ENCODE data around the gene ZNF582.
A peak's percentile ranks its signal among the peaks of the same experiment; 100 is the strongest.

Gene ZNF582

DNA sequence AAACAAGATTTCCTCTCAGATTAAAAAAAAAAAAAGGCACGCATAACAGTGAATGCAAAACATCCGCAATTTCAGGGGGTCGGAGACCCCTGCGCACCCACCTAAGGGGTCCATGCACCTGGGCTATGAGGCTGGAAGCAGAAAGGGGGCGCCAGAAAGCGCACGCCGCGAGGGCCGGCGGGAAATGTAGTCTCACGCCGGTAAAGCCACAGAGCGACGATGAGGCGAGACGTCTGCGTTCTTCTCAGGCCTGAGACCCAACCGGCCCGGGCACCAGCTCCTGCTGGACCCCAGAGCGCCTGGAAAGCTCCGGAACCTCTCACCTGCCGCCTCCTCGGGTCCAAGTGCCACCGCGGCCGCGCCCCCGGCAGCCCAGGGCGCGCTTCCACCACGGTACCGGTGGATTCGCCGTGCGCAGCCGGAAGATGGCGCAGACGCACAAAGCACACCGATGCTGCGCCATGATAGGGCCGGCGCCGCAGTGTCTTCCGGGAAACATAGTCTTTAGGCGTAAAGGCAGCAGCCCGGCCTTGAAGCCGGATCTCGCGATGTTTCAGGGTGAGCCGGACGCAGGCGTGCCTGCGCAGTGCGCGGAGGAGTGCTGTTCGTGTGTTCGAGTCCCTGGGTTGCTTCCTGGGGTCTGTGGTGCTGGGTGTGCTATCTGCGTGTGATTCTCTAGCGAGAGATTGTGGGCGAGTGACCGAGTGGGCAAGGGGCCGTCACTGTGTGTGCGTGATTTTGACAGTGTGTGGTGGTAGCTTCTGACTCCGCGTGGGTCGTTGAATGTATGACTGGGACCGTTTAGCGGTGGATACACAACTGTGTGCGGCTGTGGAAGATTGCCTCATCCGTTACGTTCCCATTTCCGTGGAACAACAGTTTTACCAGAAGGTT, at the start of gene ZNF582:
Gene ZNF582 (minus strand): TSS at position 416 of the 894 bp plus-strand sequence. CDS start 1,782 bp downstream, outside the sequence.
- Histone ChIP-seq H3K27me3 (ENCODE audit: low read depth, low read length) (no peaks in the 10 kb centered on the region), H3K36me3 (ENCODE audit: control insufficient read depth in 1 of 2, insufficient read depth in 2 of 2, low read length in 2 of 2) (peaks cover 13 to 33% of the 10 kb centered on the region in 2 donors), H3K4me1 (ENCODE audit: control insufficient read depth in 1 of 2, insufficient read depth in 2 of 2, low read length in 2 of 2) (peaks cover 0 to 5% of the 10 kb centered on the region in 2 donors), H3K9me3 (ENCODE audit: control insufficient read depth in 1 of 2, low read length in 2 of 2) (peaks cover 4 to 12% of the 10 kb centered on the region in 2 donors), H3K27ac (ENCODE audit: low read length) (peak within 1 kb of the TSS; percentile 70), H3K4me3 (ENCODE audit: low read depth in 1 of 2, low read length in 2 of 2) (peak within 1 kb of the TSS; percentile 77 to 87)

DNA sequence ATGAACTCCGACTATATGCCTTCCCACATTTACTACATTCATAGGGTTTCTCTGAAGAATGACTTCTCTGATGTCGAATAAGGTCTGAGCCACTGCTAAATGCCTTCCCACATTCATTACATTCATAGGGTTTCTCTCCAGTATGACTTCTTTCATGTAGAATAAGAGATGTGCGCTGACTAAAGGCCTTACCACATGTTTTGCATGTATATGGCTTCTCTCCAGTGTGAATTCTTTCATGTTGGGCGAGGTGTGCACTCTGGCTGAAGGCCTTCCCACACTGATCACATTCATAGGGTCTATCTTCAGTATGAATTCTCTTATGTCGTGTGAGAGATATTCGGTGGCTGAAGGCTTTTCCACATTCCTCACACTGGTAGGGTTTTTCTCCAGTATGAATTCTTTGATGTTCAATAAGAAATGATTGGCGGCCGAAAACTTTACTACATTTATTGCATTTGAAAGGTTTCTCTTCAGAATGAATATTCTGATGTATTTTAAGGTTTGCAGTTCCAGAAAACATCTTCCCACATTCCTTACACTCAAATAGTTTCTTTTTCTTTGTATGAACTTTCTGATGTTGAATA, 48.0 kb upstream of the ZNF582 start:
- H3K27me3 ChIP-seq (ENCODE audit: low read depth, low read length), result no peaks in the 10 kb centered on the region
- peaks cover 75 to 76% of the 10 kb centered on the region in 2 donors for H3K9me3 ChIP-seq (ENCODE audit: control insufficient read depth in 1 of 2, low read length in 2 of 2)
- peak overlapping the region; percentile 28 to 59 for H3K4me3 ChIP-seq (ENCODE audit: low read depth in 1 of 2, low read length in 2 of 2)
- H3K27ac ChIP-seq (ENCODE audit: low read length), result no peak overlapping the region
- no peaks in the 10 kb centered on the region for H3K4me1 ChIP-seq (ENCODE audit: control insufficient read depth in 1 of 2, insufficient read depth in 2 of 2, low read length in 2 of 2)
- peaks cover 0 to 50% of the 10 kb centered on the region in 2 donors for H3K36me3 ChIP-seq (ENCODE audit: control insufficient read depth in 1 of 2, insufficient read depth in 2 of 2, low read length in 2 of 2)

DNA sequence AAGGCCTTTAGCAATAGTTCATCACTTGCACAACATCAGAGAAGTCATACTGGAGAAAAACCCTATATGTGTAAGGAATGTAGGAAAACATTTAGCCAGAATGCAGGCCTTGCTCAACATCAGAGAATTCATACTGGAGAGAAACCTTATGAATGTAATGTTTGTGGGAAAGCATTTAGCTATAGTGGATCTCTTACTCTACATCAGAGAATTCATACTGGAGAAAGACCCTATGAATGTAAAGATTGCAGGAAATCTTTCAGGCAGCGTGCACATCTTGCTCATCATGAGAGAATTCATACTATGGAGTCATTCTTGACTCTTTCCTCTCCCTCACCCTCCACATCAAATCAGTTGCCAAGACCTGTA, 30.6 kb upstream of the ZNF582 start:
- Histone ChIP-seq H3K4me3 (ENCODE audit: low read depth in 1 of 2, low read length in 2 of 2) (peak overlapping the region; percentile 27 to 63), H3K9me3 (ENCODE audit: control insufficient read depth in 1 of 2, low read length in 2 of 2) (peaks cover 82 to 92% of the 10 kb centered on the region in 2 donors), H3K27ac (ENCODE audit: low read length) (no peak overlapping the region), H3K36me3 (ENCODE audit: control insufficient read depth in 1 of 2, insufficient read depth in 2 of 2, low read length in 2 of 2) (peaks cover 24 to 57% of the 10 kb centered on the region in 2 donors), H3K4me1 (ENCODE audit: control insufficient read depth in 1 of 2, insufficient read depth in 2 of 2, low read length in 2 of 2) (no peaks in the 10 kb centered on the region), H3K27me3 (ENCODE audit: low read depth, low read length) (no peaks in the 10 kb centered on the region)

DNA sequence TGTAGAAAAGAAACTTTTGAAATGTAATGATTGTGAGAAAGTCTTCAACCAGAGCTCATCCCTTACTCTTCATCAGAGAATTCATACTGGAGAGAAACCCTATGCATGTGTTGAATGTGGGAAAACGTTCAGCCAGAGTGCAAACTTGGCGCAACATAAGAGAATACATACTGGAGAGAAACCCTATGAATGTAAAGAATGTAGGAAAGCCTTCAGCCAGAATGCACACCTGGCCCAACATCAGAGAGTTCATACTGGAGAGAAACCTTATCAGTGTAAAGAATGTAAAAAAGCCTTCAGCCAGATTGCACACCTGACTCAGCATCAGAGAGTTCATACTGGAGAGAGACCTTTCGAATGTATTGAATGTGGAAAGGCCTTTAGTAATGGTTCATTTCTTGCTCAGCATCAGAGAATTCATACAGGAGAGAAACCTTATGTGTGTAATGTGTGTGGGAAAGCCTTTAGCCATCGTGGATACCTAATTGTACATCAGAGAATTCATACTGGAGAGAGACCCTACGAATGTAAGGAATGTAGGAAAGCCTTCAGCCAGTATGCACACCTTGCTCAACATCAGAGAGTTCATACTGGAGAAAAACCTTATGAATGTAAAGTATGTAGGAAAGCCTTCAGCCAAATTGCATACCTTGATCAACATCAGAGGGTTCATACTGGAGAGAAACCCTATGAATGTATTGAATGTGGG, 30.1 kb upstream of the ZNF582 start:
- Histone ChIP-seq H3K4me1 (ENCODE audit: control insufficient read depth in 1 of 2, insufficient read depth in 2 of 2, low read length in 2 of 2) (no peaks in the 10 kb centered on the region), H3K4me3 (ENCODE audit: low read depth in 1 of 2, low read length in 2 of 2) (peak overlapping the region; percentile 27 to 63), H3K27me3 (ENCODE audit: low read depth, low read length) (no peaks in the 10 kb centered on the region), H3K27ac (ENCODE audit: low read length) (no peak overlapping the region), H3K36me3 (ENCODE audit: control insufficient read depth in 1 of 2, insufficient read depth in 2 of 2, low read length in 2 of 2) (peaks cover 24 to 63% of the 10 kb centered on the region in 2 donors), H3K9me3 (ENCODE audit: control insufficient read depth in 1 of 2, low read length in 2 of 2) (peaks cover 86 to 94% of the 10 kb centered on the region in 2 donors)

DNA sequence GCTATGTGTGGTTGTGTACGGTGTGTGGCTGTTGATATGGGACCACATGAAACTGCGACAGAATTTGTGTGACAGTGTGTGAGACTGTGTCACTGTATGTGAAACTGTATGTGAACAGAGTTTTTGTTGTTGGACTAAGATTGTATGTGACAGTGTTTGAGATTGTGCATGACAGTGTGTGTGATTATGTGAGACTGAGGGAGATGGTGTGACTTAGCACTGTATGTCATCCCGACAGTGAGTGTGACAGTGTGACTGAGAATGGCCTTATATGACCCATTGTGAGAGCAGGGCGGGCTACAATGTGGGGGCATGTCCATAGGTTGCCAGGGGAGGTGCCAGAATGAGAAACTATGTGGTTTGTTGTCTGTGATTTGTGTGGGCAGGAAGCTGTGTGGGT, 11.7 kb upstream of the ZNF582 start:
- Histone ChIP-seq H3K9me3 (ENCODE audit: control insufficient read depth in 1 of 2, low read length in 2 of 2) (peaks cover 21 to 49% of the 10 kb centered on the region in 2 donors), H3K4me1 (ENCODE audit: control insufficient read depth in 1 of 2, insufficient read depth in 2 of 2, low read length in 2 of 2) (peaks cover 0 to 15% of the 10 kb centered on the region in 2 donors), H3K27ac (ENCODE audit: low read length) (no peak overlapping the region), H3K4me3 (ENCODE audit: low read depth in 1 of 2, low read length in 2 of 2) (peak overlapping the region; percentile 84), H3K27me3 (ENCODE audit: low read depth, low read length) (no peaks in the 10 kb centered on the region), H3K36me3 (ENCODE audit: control insufficient read depth in 1 of 2, insufficient read depth in 2 of 2, low read length in 2 of 2) (peaks cover 26 to 47% of the 10 kb centered on the region in 2 donors)

DNA sequence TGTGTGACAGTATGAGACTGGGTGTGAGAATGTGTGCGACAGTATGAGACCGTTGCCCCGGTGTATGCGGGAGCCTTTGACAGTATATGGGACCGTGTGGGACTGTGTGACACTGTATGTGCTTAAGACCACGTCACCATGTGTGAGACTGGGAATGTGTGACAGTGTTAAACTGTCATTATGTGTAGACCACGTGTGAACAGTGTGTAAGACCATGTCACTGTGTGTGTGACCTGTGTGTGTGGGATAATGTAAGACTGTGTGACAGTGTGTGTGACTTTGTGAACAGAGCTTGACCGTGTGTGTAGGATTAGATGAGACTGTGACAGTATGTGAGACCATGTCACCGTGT, 11.3 kb upstream of the ZNF582 start:
- H3K4me3 ChIP-seq (ENCODE audit: low read depth in 1 of 2, low read length in 2 of 2), result peak overlapping the region; percentile 84
- H3K27me3 ChIP-seq (ENCODE audit: low read depth, low read length), result no peaks in the 10 kb centered on the region
- peaks cover 0 to 15% of the 10 kb centered on the region in 2 donors for H3K4me1 ChIP-seq (ENCODE audit: control insufficient read depth in 1 of 2, insufficient read depth in 2 of 2, low read length in 2 of 2)
- H3K9me3 ChIP-seq (ENCODE audit: control insufficient read depth in 1 of 2, low read length in 2 of 2), result peaks cover 25 to 49% of the 10 kb centered on the region in 2 donors
- peaks cover 23 to 44% of the 10 kb centered on the region in 2 donors for H3K36me3 ChIP-seq (ENCODE audit: control insufficient read depth in 1 of 2, insufficient read depth in 2 of 2, low read length in 2 of 2)
- peak overlapping the region; percentile 83 for H3K27ac ChIP-seq (ENCODE audit: low read length)

DNA sequence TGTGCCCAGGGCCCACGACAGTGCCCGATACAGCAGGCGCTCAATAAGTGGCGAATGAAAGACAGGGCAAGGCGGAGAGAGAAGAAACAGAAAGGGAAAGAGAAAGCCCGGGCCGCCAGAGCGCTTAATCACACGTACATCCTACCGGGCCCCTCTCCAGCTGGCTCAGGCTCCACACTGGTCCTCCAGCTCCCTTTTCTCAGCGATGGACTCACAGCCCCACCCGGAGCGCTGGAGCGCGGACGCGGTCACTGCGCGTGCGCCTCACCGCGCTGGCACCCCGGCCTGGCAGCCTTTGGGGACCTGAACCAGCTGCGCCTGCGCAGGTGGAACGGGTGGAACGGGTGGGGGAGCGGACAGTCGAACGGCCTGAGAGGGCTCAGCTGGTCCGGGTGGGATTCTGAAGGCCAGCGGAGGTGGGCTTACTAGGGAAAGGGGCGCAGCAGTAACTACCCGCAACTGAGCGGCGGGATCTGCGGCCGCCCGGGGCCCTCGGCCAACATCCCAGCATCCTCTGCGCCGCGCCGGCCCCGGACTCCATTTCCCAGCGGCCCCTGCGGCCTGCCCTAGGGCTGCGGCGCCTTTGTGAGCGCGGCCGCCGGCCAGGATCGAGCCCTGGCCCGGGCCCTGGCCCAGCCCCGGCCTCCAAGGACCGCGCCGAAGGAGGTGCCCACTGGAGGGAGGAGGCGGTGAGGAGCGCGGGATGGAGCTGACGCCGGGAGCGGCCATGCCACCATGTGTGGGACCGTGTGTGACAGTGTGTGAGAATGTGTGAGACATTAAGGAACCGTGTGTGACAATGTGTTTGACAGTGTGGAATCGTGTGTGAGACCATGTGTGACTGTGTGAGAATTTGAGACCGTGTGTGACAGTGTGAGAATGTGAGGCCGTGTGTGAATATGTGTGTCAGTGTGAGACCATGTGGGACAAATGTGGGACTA, 10.7 kb upstream of the ZNF582 start, which contains the start of gene ZNF583:
Gene ZNF583 (plus strand): TSS at position 569 of the 941 bp plus-strand sequence. CDS start 2,783 bp downstream, outside the sequence.
- H3K9me3 ChIP-seq (ENCODE audit: control insufficient read depth in 1 of 2, low read length in 2 of 2), result peaks cover 27 to 49% of the 10 kb centered on the region in 2 donors
- H3K4me3 ChIP-seq (ENCODE audit: low read depth in 1 of 2, low read length in 2 of 2), result peak within 1 kb of the TSS; percentile 84
- peaks cover 0 to 15% of the 10 kb centered on the region in 2 donors for H3K4me1 ChIP-seq (ENCODE audit: control insufficient read depth in 1 of 2, insufficient read depth in 2 of 2, low read length in 2 of 2)
- H3K27me3 ChIP-seq (ENCODE audit: low read depth, low read length), result no peaks in the 10 kb centered on the region
- H3K36me3 ChIP-seq (ENCODE audit: control insufficient read depth in 1 of 2, insufficient read depth in 2 of 2, low read length in 2 of 2), result peaks cover 19 to 43% of the 10 kb centered on the region in 2 donors
- peak within 1 kb of the TSS; percentile 83 for H3K27ac ChIP-seq (ENCODE audit: low read length)

DNA sequence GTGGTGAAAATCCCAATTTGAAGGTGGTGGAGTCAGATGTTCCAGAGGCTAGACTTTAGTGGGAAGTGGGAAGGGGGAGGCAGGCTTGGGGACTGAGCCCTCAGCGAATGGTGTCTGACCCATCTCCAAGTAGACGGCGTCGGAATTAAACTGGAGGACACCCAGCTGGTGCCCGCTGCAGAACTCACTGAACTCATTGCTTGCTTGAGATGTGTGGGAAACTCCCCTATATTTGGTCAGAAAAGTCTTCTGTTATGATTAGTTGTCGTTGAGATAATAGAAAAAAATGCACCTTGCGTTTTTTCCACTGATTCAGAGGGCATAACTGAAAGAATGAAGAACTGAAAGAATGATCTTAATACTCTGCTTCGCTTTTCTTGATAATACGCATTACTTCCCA, 9.9 kb upstream of the ZNF582 start:
- H3K9me3 ChIP-seq (ENCODE audit: control insufficient read depth in 1 of 2, low read length in 2 of 2), result peaks cover 24 to 44% of the 10 kb centered on the region in 2 donors
- no peaks in the 10 kb centered on the region for H3K27me3 ChIP-seq (ENCODE audit: low read depth, low read length)
- peak overlapping the region; percentile 83 for H3K27ac ChIP-seq (ENCODE audit: low read length)
- H3K4me1 ChIP-seq (ENCODE audit: control insufficient read depth in 1 of 2, insufficient read depth in 2 of 2, low read length in 2 of 2), result peaks cover 0 to 15% of the 10 kb centered on the region in 2 donors
- peak overlapping the region; percentile 84 for H3K4me3 ChIP-seq (ENCODE audit: low read depth in 1 of 2, low read length in 2 of 2)
- H3K36me3 ChIP-seq (ENCODE audit: control insufficient read depth in 1 of 2, insufficient read depth in 2 of 2, low read length in 2 of 2), result peaks cover 16 to 43% of the 10 kb centered on the region in 2 donors

DNA sequence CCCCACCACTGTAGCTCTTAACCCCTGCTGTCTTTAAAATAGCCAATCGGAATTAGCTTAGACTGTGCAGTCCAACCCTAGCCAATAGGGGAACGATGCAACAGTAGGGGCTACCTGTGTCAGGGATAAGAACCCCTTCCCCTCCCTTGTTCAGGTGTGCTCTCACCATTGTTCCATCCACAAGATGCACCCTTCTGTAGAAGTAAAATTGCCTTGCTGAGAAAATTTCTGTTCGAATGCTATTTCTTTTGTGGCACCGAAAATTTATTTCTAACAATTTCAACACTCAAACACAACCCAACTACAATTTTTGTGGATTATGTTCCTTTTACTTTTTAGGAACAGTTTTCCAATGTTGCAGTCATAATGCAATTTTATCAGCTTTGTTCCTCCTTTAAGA, 7.2 kb upstream of the ZNF582 start:
- H3K4me1 ChIP-seq (ENCODE audit: control insufficient read depth in 1 of 2, insufficient read depth in 2 of 2, low read length in 2 of 2), result peaks cover 0 to 15% of the 10 kb centered on the region in 2 donors
- H3K4me3 ChIP-seq (ENCODE audit: low read depth in 1 of 2, low read length in 2 of 2), result peak overlapping the region in 1 of 2 donors; percentile 44
- no peak overlapping the region for H3K27ac ChIP-seq (ENCODE audit: low read length)
- no peaks in the 10 kb centered on the region for H3K27me3 ChIP-seq (ENCODE audit: low read depth, low read length)
- H3K36me3 ChIP-seq (ENCODE audit: control insufficient read depth in 1 of 2, insufficient read depth in 2 of 2, low read length in 2 of 2), result peaks cover 10 to 25% of the 10 kb centered on the region in 2 donors
- H3K9me3 ChIP-seq (ENCODE audit: control insufficient read depth in 1 of 2, low read length in 2 of 2), result peaks cover 17 to 36% of the 10 kb centered on the region in 2 donors

DNA sequence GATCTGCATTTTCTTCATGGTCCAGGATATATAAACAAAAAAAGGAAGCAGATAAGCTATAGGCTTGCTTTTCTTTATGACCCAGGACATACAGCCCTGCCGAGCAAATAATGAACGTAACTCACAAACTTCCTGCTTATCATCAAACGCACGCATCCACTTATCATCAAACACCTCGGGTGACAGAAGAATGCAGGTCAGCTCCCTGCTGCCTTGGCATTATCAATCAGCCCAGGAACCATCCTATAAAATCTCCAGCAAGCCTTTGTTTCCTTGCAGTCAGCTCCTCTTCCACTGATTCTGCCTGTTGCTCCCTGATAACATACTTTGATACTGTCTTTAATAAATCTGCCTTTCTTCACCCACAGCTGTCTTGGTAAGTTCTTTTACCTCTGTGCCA, 5.5 kb upstream of the ZNF582 start:
- Histone ChIP-seq H3K9me3 (ENCODE audit: control insufficient read depth in 1 of 2, low read length in 2 of 2) (peaks cover 20 to 44% of the 10 kb centered on the region in 2 donors), H3K4me1 (ENCODE audit: control insufficient read depth in 1 of 2, insufficient read depth in 2 of 2, low read length in 2 of 2) (peaks cover 0 to 6% of the 10 kb centered on the region in 2 donors), H3K27me3 (ENCODE audit: low read depth, low read length) (no peaks in the 10 kb centered on the region), H3K27ac (ENCODE audit: low read length) (no peak overlapping the region), H3K4me3 (ENCODE audit: low read depth in 1 of 2, low read length in 2 of 2) (peak overlapping the region in 1 of 2 donors; percentile 4), H3K36me3 (ENCODE audit: control insufficient read depth in 1 of 2, insufficient read depth in 2 of 2, low read length in 2 of 2) (peaks cover 10 to 25% of the 10 kb centered on the region in 2 donors)
